ENCODE results near the gene VAMP4.
"Not testable (repeated sequence)": the region's sequence is repeated elsewhere in the genome, so short reads cannot be mapped to it uniquely, and the experiment has no call there.

The VAMP4 gene

GRCh38 chr1:171699531-171699930, 42.3 kb downstream of the VAMP4 start:
- no peak for DNase-seq (ENCODE audit: low spot score)
- no peak for TF ChIP-seq CTCF (IDR thresholded peaks at IDR 0.05; ENCODE audit: extremely low read depth, missing control alignments)

GRCh38 chr1:171695772-171696171, 46.1 kb downstream of the VAMP4 start:
- not testable (repeated sequence) for DNase-seq (ENCODE audit: low spot score)

DNA sequence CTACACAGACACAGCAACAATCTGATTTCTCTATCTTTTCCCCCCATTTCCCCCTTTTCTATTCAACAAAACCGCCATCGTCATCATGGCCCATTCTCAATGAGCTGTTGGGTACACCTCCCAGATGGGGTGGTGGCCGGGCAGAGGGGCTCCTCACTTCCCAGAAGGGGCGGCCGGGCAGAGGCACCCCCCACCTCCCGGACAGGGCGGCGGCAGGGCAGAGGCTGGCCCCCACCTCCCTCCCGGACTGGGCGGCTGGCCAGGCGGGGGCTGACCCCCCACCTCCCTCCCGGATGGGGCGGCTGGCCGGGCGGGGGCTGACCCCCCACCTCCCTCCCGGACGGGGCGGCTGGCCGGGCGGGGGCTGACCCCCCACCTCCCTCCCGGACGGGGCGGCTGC, 48.3 kb downstream of the VAMP4 start:
- DNase-seq (ENCODE audit: low spot score): not testable (repeated sequence)

DNA sequence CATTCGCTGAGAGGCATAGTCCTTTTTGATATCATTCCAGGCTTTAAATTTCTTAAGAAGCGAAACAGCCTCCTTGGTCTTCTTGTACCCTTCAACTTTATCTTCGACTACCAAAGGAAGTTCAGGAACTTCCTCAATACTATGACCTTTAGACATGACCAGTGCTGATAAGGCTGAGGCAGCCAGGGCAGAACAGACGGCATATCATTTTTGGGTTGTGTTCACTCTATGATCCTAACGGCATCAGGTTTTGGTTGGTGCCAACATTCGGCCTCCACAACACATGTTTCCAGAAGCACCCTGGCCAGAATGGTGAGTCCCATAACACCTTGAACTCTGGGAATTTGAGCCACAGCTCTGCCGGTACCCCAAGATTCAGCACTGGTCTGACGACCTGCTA, 58.0 kb downstream of the VAMP4 start:
- no peak for DNase-seq (ENCODE audit: low spot score)

GRCh38 chr1:171680339-171680738, 61.5 kb downstream of the VAMP4 start:
- DNase-seq (ENCODE audit: low spot score): no peak

More for the DNA sequence above, 58.0 kb downstream of the VAMP4 start:
- no peak for TF ChIP-seq CTCF (IDR thresholded peaks at IDR 0.05; ENCODE audit: extremely low read depth, missing control alignments)

DNA sequence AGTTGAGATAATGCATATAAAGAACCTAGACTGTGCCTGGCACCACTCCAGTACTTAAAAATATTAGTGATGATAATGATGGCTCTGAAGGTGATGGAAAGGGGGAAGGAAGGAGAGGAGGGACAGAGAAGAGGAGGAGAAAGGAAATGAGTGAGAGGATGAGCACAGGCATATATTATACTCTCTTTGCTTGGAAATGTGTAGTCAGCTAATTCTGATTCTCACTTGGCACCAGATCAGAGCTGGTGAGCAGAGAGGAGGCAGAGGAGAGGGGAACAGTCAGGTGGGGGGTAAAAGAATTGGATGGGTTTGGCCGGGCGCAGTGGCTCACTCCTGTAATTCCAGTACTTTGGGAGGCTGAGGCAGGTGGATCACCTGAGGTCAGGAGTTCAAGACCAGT, 65.0 kb downstream of the VAMP4 start:
- no peak for TF ChIP-seq CTCF (IDR thresholded peaks at IDR 0.05; ENCODE audit: extremely low read depth, missing control alignments)
- no peak for DNase-seq (ENCODE audit: low spot score)

More at GRCh38 chr1:171680339-171680738, 61.5 kb downstream of the VAMP4 start:
- TF ChIP-seq CTCF (IDR thresholded peaks at IDR 0.05; ENCODE audit: extremely low read depth, missing control alignments): no peak

DNA sequence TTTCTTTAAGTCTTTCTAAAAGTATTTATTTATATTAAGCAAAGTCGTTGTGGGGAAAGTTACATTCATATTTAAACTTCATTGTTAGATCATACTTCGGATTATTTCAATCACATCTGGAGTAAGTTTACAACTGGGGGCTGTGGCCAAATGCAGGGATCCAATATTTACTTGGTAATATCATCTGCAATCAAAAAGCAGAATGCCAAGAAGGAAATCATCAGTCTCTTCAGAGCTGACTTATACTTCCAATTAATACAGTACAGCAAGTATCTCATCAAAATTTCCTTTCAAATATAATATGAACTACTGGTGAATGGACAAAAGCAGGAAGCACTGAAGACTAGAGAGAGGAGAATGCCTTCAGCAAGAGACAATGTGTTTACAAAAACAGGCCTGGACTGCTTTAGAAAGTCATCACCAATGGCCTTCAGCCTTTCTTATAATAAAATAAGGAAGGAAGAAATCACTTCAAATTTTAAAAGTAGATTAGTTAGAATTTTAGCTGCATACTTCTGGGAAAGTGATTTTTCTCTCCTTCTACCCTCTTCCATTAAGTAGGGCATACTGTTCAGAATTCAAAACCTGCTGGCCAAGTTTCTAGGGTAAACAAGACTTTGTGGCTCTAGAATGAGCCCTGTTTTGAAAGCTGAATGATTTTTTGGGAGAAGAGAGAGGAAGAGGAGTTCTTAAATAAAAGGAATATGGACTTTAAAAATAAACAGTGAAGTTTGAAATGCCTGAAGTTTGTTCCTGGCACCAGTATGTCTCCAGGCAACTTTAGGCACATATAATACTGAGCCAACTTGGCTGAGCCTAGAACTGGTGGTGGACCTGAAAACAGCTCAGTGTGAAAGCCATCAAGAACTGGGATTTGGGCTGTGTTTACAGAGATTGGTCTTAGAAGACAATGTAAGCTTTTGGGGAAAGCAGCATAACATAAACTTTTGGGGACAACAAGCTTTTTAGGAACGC, 67.1 kb downstream of the VAMP4 start:
- DNase-seq (ENCODE audit: low spot score): no peak
- no peak for TF ChIP-seq CTCF (IDR thresholded peaks at IDR 0.05; ENCODE audit: extremely low read depth, missing control alignments)

DNA sequence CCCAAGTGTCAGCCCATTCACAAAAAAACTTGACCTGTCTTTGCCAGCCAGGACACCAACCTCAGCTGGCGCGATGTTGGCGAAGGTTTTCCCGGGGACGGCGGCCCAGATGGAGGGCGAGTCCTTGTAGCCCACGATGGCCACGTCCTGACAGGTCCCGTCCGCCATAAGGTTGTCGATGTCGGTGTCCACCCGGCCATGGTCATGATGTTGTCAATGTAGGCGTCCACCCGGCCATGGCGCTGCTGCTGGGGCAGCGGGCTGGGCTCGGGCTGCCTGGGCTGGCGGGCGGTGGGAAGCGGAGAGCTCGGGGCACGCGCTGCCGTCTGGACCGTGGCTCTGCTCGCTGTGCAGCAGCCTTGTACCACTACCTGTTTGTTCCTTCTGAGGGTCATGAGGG, 71.1 kb downstream of the VAMP4 start:
- TF ChIP-seq CTCF (IDR thresholded peaks at IDR 0.05; ENCODE audit: extremely low read depth, missing control alignments): no peak
- DNase-seq (ENCODE audit: low spot score): no peak

Measured in GM20000 (cell line).